ENCODE measurements around the gene LBX1.

Gene LBX1

GRCh38 chr10:101230183-101230917 is 1.1 kb upstream of the LBX1 start:
- Histone ChIP-seq H3K36me3 (ENCODE audit: insufficient read depth, low read length) (no peaks in the 10 kb centered on the region), H3K27me3 (ENCODE audit: control insufficient read depth in 1 of 2, insufficient read depth in 2 of 2, low read length in 2 of 2) (peaks cover 87 to 99% of the 10 kb centered on the region in 2 donors), H3K4me3 (ENCODE audit: low read depth in 1 of 2, low read length in 2 of 2) (no peak overlapping the region), H3K27ac (ENCODE audit: low read depth, low read length) (no peak overlapping the region), H3K9me3 (ENCODE audit: low read length) (no peaks in the 10 kb centered on the region), H3K4me1 (ENCODE audit: insufficient read depth, low read length) (peaks cover 8% of the 10 kb centered on the region), H3K9ac (ENCODE audit: low read length) (no peak overlapping the region)

- H3K27ac ChIP-seq (ENCODE audit: low read depth, low read length): no peak overlapping the region
- peaks cover 17% of the 10 kb centered on the region for H3K4me1 ChIP-seq (ENCODE audit: insufficient read depth, low read length)
- H3K9ac ChIP-seq (ENCODE audit: low read length): no peak overlapping the region
- H3K36me3 ChIP-seq (ENCODE audit: insufficient read depth, low read length): no peaks in the 10 kb centered on the region
- H3K4me3 ChIP-seq (ENCODE audit: low read depth in 1 of 2, low read length in 2 of 2): peak overlapping the region in 1 of 2 donors; percentile 18
- H3K27me3 ChIP-seq (ENCODE audit: control insufficient read depth in 1 of 2, insufficient read depth in 2 of 2, low read length in 2 of 2): peaks cover 82 to 99% of the 10 kb centered on the region in 2 donors
- H3K9me3 ChIP-seq (ENCODE audit: low read length): no peaks in the 10 kb centered on the region
These were observed 347 bp downstream of the LBX1 start for GRCh38 chr10:101228966-101229265.

- no peak overlapping the region for H3K4me3 ChIP-seq (ENCODE audit: low read depth in 1 of 2, low read length in 2 of 2)
- H3K27me3 ChIP-seq (ENCODE audit: control insufficient read depth in 1 of 2, insufficient read depth in 2 of 2, low read length in 2 of 2): peaks cover 84 to 99% of the 10 kb centered on the region in 2 donors
- no peaks in the 10 kb centered on the region for H3K9me3 ChIP-seq (ENCODE audit: low read length)
- no peaks in the 10 kb centered on the region for H3K36me3 ChIP-seq (ENCODE audit: insufficient read depth, low read length)
- no peak overlapping the region for H3K27ac ChIP-seq (ENCODE audit: low read depth, low read length)
- H3K4me1 ChIP-seq (ENCODE audit: insufficient read depth, low read length): peaks cover 22% of the 10 kb centered on the region
- H3K9ac ChIP-seq (ENCODE audit: low read length): no peak overlapping the region
These were observed 904 bp downstream of the LBX1 start for GRCh38 chr10:101228153-101228965.

- Histone ChIP-seq H3K27ac (ENCODE audit: low read depth, low read length) (no peak overlapping the region), H3K9me3 (ENCODE audit: low read length) (no peaks in the 10 kb centered on the region), H3K4me3 (ENCODE audit: low read depth in 1 of 2, low read length in 2 of 2) (no peak overlapping the region), H3K36me3 (ENCODE audit: insufficient read depth, low read length) (no peaks in the 10 kb centered on the region), H3K27me3 (ENCODE audit: control insufficient read depth in 1 of 2, insufficient read depth in 2 of 2, low read length in 2 of 2) (peaks cover 82 to 99% of the 10 kb centered on the region in 2 donors), H3K9ac (ENCODE audit: low read length) (no peak overlapping the region), H3K4me1 (ENCODE audit: insufficient read depth, low read length) (peaks cover 30% of the 10 kb centered on the region)
These were observed 1.7 kb downstream of the LBX1 start for GRCh38 chr10:101227429-101228152.

GRCh38 chr10:101226491-101227428 is 2.5 kb downstream of the LBX1 start:
- H3K4me3 ChIP-seq (ENCODE audit: low read depth in 1 of 2, low read length in 2 of 2): no peak overlapping the region
- no peak overlapping the region for H3K9ac ChIP-seq (ENCODE audit: low read length)
- no peaks in the 10 kb centered on the region for H3K36me3 ChIP-seq (ENCODE audit: insufficient read depth, low read length)
- H3K27ac ChIP-seq (ENCODE audit: low read depth, low read length): no peak overlapping the region
- H3K27me3 ChIP-seq (ENCODE audit: control insufficient read depth in 1 of 2, insufficient read depth in 2 of 2, low read length in 2 of 2): peaks cover 81 to 99% of the 10 kb centered on the region in 2 donors
- peaks cover 30% of the 10 kb centered on the region for H3K4me1 ChIP-seq (ENCODE audit: insufficient read depth, low read length)
- H3K9me3 ChIP-seq (ENCODE audit: low read length): no peaks in the 10 kb centered on the region

GRCh38 chr10:101225846-101226421 is 3.3 kb downstream of the LBX1 start:
- peaks cover 30% of the 10 kb centered on the region for H3K4me1 ChIP-seq (ENCODE audit: insufficient read depth, low read length)
- no peak overlapping the region for H3K9ac ChIP-seq (ENCODE audit: low read length)
- H3K4me3 ChIP-seq (ENCODE audit: low read depth in 1 of 2, low read length in 2 of 2): peak overlapping the region in 1 of 2 donors; percentile 38
- peaks cover 81 to 99% of the 10 kb centered on the region in 2 donors for H3K27me3 ChIP-seq (ENCODE audit: control insufficient read depth in 1 of 2, insufficient read depth in 2 of 2, low read length in 2 of 2)
- H3K36me3 ChIP-seq (ENCODE audit: insufficient read depth, low read length): no peaks in the 10 kb centered on the region
- no peaks in the 10 kb centered on the region for H3K9me3 ChIP-seq (ENCODE audit: low read length)
- no peak overlapping the region for H3K27ac ChIP-seq (ENCODE audit: low read depth, low read length)

GRCh38 chr10:101224910-101225823 is 4.1 kb downstream of the LBX1 start:
- Histone ChIP-seq H3K9ac (ENCODE audit: low read length) (no peak overlapping the region), H3K27ac (ENCODE audit: low read depth, low read length) (no peak overlapping the region), H3K4me3 (ENCODE audit: low read depth in 1 of 2, low read length in 2 of 2) (peak overlapping the region; percentile 29 to 38), H3K36me3 (ENCODE audit: insufficient read depth, low read length) (no peaks in the 10 kb centered on the region), H3K9me3 (ENCODE audit: low read length) (no peaks in the 10 kb centered on the region), H3K4me1 (ENCODE audit: insufficient read depth, low read length) (peaks cover 30% of the 10 kb centered on the region), H3K27me3 (ENCODE audit: control insufficient read depth in 1 of 2, insufficient read depth in 2 of 2, low read length in 2 of 2) (peaks cover 81 to 99% of the 10 kb centered on the region in 2 donors)

GRCh38 chr10:101224060-101224909 is 5.0 kb downstream of the LBX1 start:
- H3K36me3 ChIP-seq (ENCODE audit: insufficient read depth, low read length): no peaks in the 10 kb centered on the region
- no peak overlapping the region for H3K4me3 ChIP-seq (ENCODE audit: low read depth in 1 of 2, low read length in 2 of 2)
- H3K27me3 ChIP-seq (ENCODE audit: control insufficient read depth in 1 of 2, insufficient read depth in 2 of 2, low read length in 2 of 2): peaks cover 83 to 99% of the 10 kb centered on the region in 2 donors
- peaks cover 30% of the 10 kb centered on the region for H3K4me1 ChIP-seq (ENCODE audit: insufficient read depth, low read length)
- H3K9me3 ChIP-seq (ENCODE audit: low read length): no peaks in the 10 kb centered on the region
- H3K27ac ChIP-seq (ENCODE audit: low read depth, low read length): no peak overlapping the region
- H3K9ac ChIP-seq (ENCODE audit: low read length): no peak overlapping the region

GRCh38 chr10:101223274-101224059 is 5.8 kb downstream of the LBX1 start:
- Histone ChIP-seq H3K36me3 (ENCODE audit: insufficient read depth, low read length) (no peaks in the 10 kb centered on the region), H3K9ac (ENCODE audit: low read length) (no peak overlapping the region), H3K4me3 (ENCODE audit: low read depth in 1 of 2, low read length in 2 of 2) (peak overlapping the region; percentile 38 to 67), H3K4me1 (ENCODE audit: insufficient read depth, low read length) (peaks cover 30% of the 10 kb centered on the region), H3K27ac (ENCODE audit: low read depth, low read length) (no peak overlapping the region), H3K27me3 (ENCODE audit: control insufficient read depth in 1 of 2, insufficient read depth in 2 of 2, low read length in 2 of 2) (peaks cover 87 to 100% of the 10 kb centered on the region in 2 donors), H3K9me3 (ENCODE audit: low read length) (no peaks in the 10 kb centered on the region)

Data from muscle layer of colon (tissue), 2 donors.